Smooth muscle cell of the brain vasculature (primary cell): ENCODE data around the gene LYST.
"Not testable (repeated sequence)": the region's sequence is repeated elsewhere in the genome, so short reads cannot be mapped to it uniquely, and the experiment has no call there.

Experiments
- DNase-seq: peaks from one replicate; pipeline ENCODE4 v3.0.0-alpha.2; 2012; ENCODE audit warnings: low read depth, low spot score

Gene LYST

DNA sequence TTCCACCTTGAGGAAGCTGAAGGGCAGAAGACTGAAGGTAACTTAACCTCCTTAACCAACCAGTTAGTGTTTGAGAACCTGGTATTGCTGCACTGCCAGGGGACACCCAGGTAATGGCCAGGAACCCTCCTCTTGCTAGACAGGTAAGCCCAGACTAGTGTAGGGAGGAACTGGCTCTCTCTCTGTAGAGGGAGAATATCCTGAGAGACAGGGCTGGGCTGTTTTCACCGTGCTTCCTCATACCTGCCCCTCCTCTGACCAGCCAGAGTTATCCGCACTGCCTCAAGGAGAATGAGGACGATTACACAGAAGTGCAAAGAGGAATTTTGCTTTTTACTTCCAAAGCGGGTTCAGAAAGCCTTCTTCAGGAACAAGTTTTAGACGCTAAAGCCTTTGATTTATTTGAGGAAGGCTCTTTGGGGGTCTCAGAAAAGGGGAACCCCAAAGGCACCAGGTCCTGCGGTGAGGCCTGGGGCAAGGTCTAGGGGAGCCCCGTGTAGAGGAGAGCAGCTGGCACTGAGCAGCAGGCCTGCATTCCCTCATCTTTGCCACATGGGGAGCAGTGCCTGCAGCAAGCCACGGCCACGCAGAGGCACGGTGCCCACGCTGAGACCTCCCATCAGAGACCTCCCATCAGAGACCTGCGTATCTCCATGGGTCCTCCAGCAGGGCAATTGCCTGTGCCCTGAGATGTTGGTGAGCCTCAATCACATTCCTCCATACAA, 230.6 kb downstream of the LYST start:
- DNase-seq, result no peak

DNA sequence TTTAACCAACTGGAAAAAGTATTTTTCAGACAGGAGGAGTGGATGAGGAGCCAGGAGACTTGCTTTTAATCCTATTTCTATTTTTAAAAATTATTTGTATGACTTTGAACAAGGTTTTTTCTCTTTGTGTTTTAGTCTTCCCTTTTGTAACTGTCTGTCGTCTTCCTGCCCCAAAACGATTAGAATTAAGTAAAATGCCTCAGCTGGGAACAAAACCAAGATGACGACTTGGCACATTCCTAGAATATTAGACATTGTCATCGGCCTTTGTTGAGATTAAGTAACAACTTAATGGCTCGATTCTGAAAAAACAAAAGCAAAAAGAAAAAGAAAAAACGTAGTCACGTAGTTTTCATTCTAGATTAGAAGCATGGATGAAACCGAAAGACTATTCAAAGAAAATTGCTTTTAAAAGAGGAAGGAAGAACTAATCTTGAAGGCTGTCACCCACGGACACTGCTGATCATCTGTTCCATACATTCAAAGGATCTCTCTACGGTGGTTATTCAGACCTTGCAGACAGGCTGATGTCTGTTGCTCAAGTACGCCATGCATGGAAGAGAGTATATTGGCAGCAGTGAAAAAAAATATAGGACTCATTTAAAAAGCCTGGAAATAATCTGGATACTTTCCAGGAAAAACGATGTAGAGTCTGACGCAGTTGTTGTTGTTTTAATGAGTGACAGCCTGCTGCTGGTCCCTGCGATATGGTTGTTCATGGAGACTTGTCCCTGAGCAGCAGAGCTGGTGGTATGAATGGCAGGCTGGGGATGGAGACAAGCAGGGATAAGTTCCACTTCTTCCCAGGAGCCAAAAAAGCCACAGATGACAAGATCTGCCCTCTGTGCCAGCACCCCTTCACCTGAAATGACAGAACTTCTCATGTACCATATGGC, 234.0 kb downstream of the LYST start:
- no peak for DNase-seq

GRCh38 chr1:235631816-235632215, 234.9 kb downstream of the LYST start:
- no peak for DNase-seq

- no peak for DNase-seq
Measured at GRCh38 chr1:235628316-235629005, 238.2 kb downstream of the LYST start.

DNA sequence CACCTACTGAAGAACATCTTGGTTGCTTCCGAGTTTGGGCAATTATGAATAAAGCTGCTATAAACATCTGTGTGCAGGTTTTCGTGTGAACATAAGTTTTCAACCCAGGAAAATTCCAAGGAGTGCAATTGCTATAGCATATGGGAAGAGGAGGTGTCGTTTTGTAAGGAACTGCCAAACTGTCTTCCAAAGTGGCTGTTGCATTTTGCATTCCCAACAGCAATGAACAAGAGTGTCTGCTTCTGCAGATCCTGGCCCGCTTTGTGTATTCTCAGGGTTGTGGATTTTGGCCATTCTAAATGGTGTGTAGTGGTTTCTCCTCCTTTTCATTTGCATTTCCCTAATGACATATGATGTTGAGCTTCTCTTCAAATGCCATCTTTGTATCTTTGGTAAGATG, 240.9 kb downstream of the LYST start:
- no peak for DNase-seq

DNA sequence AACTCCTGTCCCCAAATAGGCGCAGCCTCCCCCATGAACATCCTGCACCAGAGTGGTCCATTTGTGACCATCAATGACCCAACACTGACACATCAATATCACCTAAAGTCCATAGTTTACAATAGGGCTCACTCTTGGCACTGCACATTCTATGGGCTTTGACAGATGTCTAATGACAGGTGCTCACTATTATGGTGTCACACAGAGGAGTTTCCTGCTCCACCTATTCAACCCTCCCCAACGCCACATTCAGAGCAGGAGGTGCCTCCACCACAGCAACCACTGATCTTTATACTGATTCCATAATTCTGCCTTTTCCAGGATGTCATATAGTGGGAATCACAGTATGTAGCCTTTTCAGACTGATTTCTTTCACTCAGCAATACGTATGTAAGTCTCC, 241.4 kb downstream of the LYST start:
- no peak for DNase-seq

DNA sequence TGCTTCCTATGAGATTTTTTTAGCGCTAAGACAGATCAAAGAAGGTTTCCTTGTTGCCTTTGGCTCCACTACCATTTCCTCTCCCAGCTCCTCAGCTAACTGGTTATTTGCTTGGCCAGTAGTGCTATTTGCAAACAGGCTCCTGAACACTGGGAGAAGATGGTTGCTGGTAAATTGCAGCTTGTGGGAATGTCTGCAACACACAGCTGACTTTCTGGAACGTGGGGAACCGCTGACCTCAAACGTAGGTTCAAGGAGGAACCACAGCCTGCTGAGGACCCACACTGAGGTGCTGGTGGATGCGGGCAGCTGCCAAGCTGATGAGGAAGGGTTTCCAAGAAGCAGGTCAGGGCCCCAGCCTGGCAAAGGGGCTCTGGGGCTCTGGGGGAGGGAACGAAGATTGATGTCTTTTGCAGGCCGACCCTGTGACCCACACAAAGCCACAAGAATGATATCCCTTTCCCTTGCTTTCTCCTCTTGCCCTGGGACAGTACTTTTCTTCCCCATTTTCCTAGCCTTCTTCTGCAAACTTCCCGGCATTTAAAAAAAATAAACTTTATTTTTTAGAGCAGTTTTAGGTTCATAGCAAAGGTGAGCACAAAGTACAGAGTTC, 241.9 kb downstream of the LYST start:
- peak; percentile 91 for DNase-seq

GRCh38 chr1:235622936-235623779, 243.5 kb downstream of the LYST start:
- DNase-seq, result no peak

DNA sequence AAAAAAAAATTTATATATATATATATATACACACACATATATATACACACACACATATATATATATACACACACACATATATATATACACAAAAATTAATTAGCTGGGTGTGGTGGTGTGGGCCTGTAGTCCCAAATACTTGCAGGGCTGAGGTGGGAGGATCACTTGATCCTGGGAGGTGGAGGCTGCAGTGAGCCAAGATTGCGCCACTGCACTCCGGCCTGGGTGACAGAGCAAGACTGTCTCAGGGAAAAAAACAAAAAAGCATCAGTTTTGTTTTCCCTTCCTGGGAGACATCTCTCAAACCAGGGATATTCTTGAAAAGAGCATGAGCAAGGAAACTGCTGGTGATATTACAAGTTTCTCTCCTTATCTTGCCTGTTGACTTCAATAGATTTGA, 247.6 kb downstream of the LYST start:
- not testable (repeated sequence) for DNase-seq

DNA sequence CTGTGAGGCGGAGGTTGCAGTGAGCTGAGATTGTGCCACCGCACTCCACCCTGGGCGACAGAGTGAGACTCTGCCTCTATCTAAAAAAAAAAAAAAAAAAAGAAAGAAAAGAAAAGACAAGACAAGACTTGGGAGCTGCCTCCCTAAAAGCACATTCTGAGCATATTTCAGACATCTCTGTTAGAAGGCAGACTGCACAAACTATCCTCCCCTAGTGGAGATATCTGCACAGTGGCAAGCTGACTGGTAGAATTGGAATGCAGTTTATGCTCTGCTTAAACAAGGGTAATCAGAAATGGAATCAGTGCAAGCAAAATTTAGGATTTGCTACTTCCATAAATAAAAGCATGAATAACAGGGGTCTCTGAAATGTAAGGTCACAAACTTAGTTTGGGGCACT, 248.9 kb downstream of the LYST start:
- no peak for DNase-seq

DNA sequence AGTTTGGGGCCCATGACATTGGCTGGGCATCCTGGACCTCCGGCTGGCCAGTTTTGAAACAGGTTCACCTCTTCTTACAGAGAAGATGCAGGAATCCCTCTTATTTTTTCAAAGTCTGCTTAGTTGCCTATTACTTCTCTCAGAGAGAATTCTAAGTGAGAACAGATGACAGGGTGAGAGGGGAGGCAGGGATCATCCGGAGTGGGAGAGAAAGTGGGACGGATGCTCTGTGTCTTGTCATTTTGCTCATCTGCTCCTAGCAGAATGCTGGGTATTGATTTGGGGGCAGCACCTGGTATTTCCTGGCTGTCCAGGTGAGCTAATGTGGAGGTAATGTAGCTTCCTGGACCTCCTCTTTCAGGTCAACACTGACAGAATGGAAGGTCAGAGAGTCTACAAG, 249.6 kb downstream of the LYST start:
- DNase-seq, result no peak

DNA sequence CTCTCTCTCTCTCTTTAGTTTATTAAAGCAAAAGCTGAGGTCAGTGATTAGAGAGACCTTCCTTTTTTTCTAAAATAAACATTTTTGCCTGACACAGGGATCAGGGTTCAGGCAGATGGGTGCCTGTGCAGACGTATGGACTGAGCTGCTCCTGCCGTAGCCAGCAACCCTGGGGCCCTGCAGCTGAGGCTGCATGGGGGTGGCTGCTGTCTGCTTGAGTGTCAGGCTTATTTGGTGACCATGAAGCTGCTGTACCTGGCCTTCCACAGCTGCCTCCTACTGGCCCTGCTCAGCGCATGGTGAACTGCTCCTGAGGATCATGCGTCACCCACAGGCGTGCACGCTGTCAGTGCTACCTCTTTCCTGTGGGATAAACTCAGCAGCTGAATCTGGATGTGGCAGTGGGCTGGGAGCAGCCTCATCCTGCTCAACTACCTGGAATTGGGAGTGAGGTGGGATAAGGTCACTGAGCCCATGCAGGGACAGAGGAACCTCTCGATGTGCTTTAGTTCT, 252.2 kb downstream of the LYST start:
- DNase-seq, result no peak

- no peak for DNase-seq
Measured at GRCh38 chr1:235613602-235614001, 253.1 kb downstream of the LYST start.

DNA sequence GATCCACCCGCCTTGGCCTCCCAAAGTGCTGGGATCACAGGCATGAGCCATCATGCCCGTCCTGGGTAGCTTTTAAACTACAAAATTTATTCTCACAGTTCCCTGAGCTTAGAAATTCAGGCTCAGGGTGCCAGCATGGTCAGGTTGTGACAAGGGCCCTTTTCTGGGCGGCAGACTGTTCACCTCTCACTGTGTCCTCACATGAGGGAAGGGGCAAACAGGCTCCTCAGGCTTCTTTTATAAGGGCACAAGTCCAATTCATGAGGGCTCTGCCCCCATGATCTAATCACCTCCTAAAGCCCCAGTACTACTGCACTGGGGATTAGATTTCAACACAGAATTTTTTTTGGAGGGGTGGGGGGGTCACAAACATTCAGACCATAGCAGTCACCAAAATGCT, 253.9 kb downstream of the LYST start:
- no peak for DNase-seq
